HPDE6-E6E7 (cell line): ENCODE data around the gene ZDHHC4.
"Not testable (repeated sequence)": the region's sequence is repeated elsewhere in the genome, so short reads cannot be mapped to it uniquely, and the experiment has no call there.

Experiments
- DNase-seq: peaks from one replicate; pipeline ENCODE4 v3.0.0; 2011; ENCODE audit warnings: missing footprints; ENCODE audit errors: extremely low spot score

The ZDHHC4 gene

GRCh38 chr7:6562106-6562505 is 15.1 kb upstream of the ZDHHC4 start:
- DNase-seq = no peak

DNA sequence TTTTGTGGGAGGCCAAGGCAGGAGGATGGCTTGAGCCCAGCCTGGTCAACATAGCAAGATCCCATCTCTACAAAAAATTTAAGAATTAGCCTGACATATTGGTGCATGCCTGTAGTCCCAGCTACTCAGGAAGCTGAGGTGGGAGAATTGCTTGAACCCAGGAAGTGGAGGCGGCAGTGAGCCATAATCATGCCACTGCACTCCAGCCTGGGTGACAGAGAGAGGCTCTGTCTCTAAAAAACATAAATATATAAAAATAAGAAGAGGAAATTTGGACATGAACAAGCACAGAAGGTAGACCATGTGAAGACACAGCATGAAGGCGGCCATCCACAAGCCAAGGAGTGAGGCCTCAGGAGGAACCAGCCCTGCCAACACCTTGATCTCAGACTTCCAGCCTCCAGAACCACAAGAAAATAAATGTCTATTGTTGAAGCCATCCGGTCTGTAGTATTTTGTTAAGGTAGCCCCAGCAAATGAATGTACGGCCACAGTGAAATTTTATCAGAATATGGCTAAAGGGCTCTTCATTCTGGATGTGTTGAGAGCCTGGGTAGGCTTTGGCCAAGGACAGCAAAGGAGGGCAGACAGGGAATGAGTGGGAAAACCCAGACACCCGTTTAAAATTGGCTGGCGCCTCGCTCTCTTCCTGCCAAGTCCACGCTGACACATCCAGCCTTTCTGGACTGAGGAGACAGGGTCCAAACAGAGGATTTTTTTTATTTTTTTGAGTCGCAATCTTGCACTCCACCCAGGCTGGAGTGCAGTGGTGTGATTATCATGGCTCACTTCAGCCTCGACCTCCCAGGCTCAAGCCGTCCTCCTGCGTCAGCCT is 13.1 kb upstream of the ZDHHC4 start:
- no peak for DNase-seq

GRCh38 chr7:6565655-6566054 is 11.6 kb upstream of the ZDHHC4 start:
- DNase-seq = no peak

DNA sequence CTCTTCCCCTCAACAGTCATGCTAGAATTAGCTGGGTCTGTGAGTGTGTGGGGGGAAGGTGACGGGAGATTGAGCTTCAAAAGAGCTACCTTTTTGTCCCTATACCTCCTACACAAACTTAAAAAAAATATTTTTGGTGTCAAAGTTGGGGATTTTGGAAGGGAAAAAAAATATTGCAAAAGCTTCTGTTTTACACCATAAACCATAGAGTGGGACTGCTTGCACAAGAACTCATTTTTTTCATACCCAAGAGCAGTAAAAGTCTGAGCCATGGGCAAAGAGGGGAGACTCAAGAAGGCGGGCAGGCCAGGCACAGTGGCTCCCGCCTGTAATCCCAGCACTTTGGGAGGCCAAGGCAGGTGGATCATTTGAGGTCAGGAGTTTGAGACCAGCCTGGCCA is 9.4 kb upstream of the ZDHHC4 start:
- DNase-seq = no peak

DNA sequence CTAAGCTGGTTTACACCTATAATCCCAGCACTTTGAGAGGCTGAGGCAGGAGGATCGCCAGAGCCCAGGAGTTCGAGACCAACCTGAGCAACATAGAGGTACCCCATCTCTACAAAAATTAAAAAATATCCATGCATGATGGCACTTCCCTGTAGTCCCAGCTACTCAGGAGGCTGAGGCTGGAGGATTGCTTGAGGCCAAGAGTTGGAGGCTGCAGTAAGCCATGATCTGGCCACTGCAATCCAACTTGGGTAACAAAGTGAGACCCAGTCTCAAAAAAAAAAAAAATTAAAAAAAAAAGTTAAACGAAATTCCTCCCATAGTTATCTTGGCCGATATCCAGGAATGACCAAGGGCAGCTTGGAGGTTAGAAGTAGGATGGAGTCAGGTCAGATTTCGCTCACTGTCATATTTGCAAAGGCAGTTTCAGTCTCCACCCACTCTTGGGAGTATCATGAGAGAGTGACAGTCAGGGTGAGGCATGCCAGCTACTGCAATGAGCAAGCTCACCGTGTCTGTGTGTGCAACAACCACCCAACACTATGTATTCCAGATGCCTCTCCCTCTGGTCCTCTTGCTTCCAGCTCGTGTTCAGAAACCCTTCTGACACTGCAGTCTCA is 6.0 kb upstream of the ZDHHC4 start:
- no peak for DNase-seq

DNA sequence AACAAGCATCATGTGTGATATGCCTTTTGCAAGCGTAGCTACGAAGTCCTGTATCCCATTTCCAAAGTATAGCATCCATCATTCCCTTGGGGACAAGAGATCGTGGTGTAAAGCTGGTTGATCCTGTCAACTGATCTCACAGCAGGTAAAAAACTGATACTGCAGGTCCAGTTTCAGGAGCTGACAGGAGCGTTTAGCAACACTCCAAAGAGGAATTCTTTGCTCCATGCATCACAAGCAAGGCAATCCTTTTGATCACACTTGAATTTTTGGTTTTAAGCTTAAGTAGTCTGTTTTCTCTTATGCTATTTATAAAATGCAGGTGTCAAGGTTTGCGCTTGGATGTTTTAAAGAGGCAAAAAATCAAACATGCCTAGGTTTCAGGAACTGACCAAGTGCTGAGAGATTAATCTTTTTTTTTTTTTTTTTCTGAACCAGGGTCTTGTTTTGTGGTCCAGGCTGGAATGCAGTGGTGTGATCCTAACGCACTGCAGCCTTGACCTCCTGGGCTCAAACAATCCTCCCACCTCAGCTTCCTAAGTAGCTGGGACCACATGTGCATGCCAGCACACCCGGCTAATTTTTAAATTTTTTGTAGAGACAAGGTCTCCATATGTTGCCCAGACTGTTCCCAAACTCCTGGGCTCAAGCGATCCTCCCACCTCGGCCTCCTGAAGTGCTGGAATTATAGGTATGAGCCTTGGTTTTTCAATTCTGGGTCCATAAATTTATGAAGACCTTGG is 1.8 kb upstream of the ZDHHC4 start:
- DNase-seq = no peak

DNA sequence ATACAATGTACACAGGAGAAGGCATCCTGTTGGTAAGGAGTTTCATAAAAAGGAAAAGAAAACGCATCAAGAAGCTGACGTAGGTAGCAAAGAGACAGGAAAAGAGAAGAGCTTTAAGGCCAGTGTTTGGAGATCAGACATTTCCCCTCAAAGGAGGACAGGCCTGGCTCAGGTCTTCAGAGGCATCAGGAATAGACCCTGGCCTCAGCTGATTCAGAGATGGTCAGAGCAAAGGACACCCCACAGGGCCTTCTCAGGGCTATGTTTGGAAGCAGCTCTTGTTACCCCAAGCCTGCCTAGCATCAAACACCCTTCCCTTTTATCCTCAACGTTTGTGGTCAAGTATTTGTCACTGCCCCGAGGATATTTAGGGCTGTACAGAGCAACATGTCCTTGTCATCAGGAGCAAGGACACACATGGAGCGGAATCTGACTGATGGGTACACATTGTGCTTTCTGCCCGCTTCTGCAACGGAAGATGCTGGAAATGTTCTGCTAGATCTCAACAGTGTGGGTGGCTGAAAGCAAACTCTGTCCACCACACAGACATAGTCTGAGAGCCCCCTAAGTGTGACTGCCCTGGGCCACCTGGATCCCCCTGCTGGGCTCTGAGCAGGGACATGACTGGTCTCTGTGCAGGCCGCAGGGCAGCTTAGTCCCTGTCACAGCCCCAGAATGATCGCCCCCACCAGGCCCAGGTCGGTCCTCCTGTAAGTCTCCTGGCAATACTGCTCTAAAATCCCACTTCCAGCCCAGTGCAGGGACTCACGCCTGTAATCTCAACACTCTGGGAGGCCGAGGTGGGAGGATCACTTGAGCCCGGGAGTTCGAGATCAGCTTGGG is 1.0 kb upstream of the ZDHHC4 start:
- no peak for DNase-seq

DNA sequence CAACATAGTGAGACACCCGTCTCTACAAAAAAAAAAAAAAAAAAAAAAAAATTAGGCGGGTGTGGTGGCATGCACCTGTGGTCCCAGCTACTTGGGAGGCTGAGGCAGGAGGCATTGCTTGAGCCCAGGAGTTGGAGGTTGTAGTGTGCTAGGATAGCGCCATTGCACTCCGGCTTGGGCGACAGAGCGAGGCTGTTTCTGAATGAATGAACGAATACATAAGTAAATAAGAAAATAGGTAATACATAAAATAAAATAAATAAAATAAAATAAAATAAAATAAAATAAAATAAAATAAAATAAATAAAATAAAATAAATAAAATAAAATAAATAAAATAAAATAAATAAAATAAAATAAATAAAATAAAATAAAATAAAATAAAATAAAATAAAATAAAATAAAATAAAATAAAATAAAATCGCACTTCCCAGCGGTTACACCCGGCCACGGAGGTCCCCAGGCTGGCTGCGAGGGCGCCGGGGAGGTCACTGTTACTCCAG is 336 bp upstream of the ZDHHC4 start:
- DNase-seq = not testable (repeated sequence)

GRCh38 chr7:6578114-6579084 is 1.1 kb downstream of the ZDHHC4 start:
- no peak for DNase-seq

DNA sequence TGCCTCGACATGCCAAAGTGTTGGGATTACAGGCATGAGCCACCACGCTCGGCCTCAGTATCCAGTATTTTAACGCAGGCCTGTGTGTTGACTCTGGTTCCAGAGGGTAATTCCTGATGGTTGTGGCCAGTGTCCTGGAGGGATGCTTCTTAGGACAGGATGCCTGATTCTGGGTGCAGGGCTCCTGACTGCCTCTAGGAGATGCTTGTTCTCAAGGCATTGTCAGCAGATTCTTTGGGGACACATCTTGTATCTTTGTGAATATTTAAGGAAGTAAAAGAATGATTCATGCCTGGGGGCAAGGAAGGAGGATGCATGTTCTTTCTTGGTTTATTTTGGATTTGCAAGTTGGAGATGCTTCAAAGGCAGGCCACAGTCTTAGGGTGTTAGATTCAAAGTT is 2.2 kb downstream of the ZDHHC4 start:
- no peak for DNase-seq

- DNase-seq = not testable (repeated sequence)
These were observed 8.6 kb downstream of the ZDHHC4 start for GRCh38 chr7:6585746-6586432.

DNA sequence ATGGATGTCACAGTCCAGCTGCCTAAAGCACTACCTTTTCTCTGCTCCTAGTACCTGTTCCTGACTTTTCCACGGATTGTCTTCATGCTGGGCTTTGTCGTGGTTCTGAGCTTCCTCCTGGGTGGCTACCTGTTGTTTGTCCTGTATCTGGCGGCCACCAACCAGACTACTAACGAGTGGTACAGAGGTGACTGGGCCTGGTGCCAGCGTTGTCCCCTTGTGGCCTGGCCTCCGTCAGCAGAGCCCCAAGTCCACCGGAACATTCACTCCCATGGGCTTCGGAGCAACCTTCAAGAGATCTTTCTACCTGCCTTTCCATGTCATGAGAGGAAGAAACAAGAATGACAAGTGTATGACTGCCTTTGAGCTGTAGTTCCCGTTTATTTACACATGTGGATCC is 11.3 kb downstream of the ZDHHC4 start:
- no peak for DNase-seq

- no peak for DNase-seq
These were observed 12.0 kb downstream of the ZDHHC4 start for GRCh38 chr7:6589151-6589828.

GRCh38 chr7:6589829-6590644 is 12.8 kb downstream of the ZDHHC4 start, which contains the start of gene INTS15:
INTS15 (plus strand) TSS chr7:6590021; CDS start chr7:6590284, 263 bp downstream.
- peak; percentile 71 for DNase-seq

GRCh38 chr7:6590645-6591110 is 13.4 kb downstream of the ZDHHC4 start:
- no peak for DNase-seq

GRCh38 chr7:6600093-6600492 is 22.8 kb downstream of the ZDHHC4 start:
- no peak for DNase-seq

DNA sequence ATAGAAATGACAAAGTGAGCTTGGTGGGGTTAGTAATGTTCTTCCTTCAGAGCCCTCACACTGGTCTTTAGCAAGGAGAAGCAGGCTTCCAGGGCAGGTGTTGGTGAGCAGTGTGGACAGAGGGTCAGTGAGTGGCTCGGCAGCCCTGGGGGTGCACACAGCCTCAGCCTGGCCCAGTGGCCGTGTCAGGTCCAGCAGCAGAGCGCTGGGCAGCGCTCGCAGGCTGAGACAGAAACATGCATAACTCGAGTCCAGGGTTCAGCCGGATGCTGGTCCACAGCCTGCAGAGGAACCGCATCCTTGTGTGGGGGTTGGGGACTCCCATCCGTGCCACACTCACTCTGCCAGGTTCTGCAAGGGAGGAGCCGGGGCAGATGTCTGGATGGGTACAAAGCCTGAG is 27.2 kb downstream of the ZDHHC4 start:
- no peak for DNase-seq
